Coronary artery (tissue), 2 donors: ENCODE results near the gene LPP.

Experiments used
- DNase-seq: peaks from one replicate; pipeline ENCODE4 v3.0.0-alpha.2; 2017; ENCODE audit warnings: low spot score
- H3K27ac ChIP-seq, 2 donors: fragments of 200-600 bp; sonication (generic); one replicate each; pipeline ENCODE4 v1.5.1; 2016 to 2019
- H3K4me3 ChIP-seq: fragments of 200-600 bp; sonication (generic); 2 replicates; pipeline ENCODE4 v1.5.1; 2016; ENCODE audit warnings: mild to moderate bottlenecking, moderate library complexity
- TF ChIP-seq, protein P1 (sequence below): fragments of 200-600 bp; sonication (generic); IDR thresholded peaks from one replicate; pipeline ENCODE4 v1.5.1; 2019; ENCODE audit warnings: antibody characterized with exemption

LPP gene

GRCh38 chr3:188691665-188692064, 537.7 kb downstream of the LPP start:
- H3K27ac ChIP-seq = no peak overlapping the region
- TF ChIP-seq, protein P1, sequence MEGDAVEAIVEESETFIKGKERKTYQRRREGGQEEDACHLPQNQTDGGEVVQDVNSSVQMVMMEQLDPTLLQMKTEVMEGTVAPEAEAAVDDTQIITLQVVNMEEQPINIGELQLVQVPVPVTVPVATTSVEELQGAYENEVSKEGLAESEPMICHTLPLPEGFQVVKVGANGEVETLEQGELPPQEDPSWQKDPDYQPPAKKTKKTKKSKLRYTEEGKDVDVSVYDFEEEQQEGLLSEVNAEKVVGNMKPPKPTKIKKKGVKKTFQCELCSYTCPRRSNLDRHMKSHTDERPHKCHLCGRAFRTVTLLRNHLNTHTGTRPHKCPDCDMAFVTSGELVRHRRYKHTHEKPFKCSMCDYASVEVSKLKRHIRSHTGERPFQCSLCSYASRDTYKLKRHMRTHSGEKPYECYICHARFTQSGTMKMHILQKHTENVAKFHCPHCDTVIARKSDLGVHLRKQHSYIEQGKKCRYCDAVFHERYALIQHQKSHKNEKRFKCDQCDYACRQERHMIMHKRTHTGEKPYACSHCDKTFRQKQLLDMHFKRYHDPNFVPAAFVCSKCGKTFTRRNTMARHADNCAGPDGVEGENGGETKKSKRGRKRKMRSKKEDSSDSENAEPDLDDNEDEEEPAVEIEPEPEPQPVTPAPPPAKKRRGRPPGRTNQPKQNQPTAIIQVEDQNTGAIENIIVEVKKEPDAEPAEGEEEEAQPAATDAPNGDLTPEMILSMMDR = no peak
- H3K4me3 ChIP-seq = no peak overlapping the region
- DNase-seq = no peak

DNA sequence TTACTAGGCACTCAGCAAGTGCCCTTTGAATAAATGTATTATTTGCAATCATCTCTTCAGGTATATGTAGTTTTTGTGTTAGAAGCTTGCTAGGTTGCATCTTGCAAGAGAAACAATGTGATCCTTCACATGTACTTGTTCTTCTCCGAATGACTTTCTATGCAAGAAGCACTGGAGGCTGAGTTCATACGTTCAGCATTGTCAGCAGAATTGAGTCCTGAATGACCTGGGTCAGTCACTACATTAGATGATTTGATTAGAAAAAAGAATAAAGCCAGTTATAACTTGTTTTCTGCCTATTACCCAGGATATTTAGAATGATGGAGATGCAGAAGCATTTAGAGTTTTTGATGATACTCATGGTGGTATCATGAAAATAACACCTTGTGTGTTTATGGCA, 538.7 kb downstream of the LPP start:
- no peak overlapping the region for H3K4me3 ChIP-seq
- TF ChIP-seq, protein P1 = no peak
- no peak for DNase-seq
- H3K27ac ChIP-seq = no peak overlapping the region

DNA sequence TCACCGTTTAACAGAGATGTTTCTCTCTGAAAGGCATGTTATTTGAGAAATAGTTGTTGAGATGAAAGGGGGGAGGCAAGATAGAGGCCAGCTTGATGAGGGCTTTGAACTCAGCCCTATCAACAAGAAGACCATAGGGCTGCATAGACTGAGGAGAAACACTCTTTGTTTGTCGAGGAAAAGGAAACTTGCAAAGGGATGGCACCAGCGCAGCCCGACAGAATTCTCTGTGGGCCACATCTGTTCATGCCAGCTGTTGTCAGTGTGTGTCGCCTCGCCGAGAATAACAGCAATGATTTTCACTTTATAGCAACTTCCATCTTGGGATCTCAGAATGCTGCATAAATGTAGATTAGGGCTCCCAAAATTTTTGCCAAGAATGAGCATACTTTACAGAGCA, 539.5 kb downstream of the LPP start:
- no peak for DNase-seq
- TF ChIP-seq, protein P1 = no peak
- Histone ChIP-seq H3K4me3 (no peak overlapping the region), H3K27ac (no peak overlapping the region)

GRCh38 chr3:188695241-188695640, 541.3 kb downstream of the LPP start:
- H3K27ac ChIP-seq = no peak overlapping the region
- no peak overlapping the region for H3K4me3 ChIP-seq
- TF ChIP-seq, protein P1 = no peak
- DNase-seq = no peak

DNA sequence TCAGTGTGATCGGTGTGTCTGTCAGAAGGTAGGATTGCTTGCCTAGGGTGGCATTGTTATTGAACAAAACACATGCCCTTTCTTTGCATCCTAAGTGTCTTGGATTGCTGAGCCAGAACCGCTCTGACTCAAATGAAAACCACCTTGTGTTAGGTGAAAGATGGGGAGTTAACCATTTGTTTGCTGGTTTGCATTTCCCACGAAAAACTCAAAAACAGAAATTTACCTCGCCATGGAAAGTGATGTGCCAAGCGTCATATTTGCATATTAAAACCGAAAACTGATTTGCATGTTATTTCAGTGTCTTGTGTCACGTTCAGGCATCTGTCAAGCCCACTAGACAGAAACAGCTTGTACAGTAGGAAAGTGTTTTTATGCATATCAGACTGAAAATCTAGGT, 543.2 kb downstream of the LPP start:
- Histone ChIP-seq H3K4me3 (no peak overlapping the region), H3K27ac (no peak overlapping the region)
- no peak for DNase-seq
- TF ChIP-seq, protein P1 = no peak

- no peak overlapping the region for H3K4me3 ChIP-seq
- TF ChIP-seq, protein P1 = no peak
- H3K27ac ChIP-seq = no peak overlapping the region
- no peak for DNase-seq
Measured at GRCh38 chr3:188698436-188698835, 544.5 kb downstream of the LPP start.

DNA sequence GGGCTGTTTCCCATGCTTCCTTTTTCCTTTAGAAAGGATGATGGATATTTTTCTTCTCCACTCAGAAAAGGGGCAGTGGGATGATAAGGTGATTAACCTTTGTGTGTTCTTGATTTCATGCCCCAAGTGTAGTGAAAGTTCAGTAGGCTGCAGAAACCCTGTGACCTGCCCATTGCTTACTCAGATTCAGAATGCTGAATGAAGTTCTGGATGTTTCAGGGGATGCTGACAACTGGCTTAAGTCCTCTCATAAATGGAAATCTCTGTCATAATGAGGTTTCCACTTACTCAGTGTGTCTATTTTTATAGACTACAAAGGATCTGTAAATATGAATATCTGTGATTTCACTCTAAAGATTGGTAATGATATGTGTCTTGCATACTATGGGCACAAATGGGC, 546.5 kb downstream of the LPP start:
- TF ChIP-seq, protein P1 = no peak
- DNase-seq = no peak

More for the DNA sequence above, 546.5 kb downstream of the LPP start:
- Histone ChIP-seq H3K4me3 (no peak overlapping the region), H3K27ac (no peak overlapping the region)
